Neural progenitor cell (in vitro differentiated cells): ENCODE measurements around the gene ZBTB37. TPM values are rescaled to one million over a fixed set of nuclear protein-coding genes. Genes with fewer than 3 reads are reported as not detected.

Experiments
- DNase-seq: peaks from one replicate; pipeline ENCODE4 v3.0.0-alpha.2; 2016; ENCODE audit warnings: low spot score
- H2AFZ ChIP-seq: fragments of 200-600 bp; sonication (generic); replicated peaks from 2 replicates; pipeline ENCODE4 v1.6.1; 2016; ENCODE audit warnings: antibody characterized with exemption
- H3F3A ChIP-seq: fragments of 200-600 bp; sonication (generic); 2 replicates; pipeline ENCODE4 v1.6.1; 2016; ENCODE audit warnings: antibody characterized with exemption, low read depth
- H3K27ac ChIP-seq: fragments of 200-600 bp; sonication (generic); 2 replicates; pipeline ENCODE4 v1.5.1; 2016; ENCODE audit warnings: mild to moderate bottlenecking
- H3K27me3 ChIP-seq: fragments of 200-600 bp; sonication (generic); 2 replicates; pipeline ENCODE4 v1.6.1; 2016; ENCODE audit warnings: mild to moderate bottlenecking, moderate library complexity
- H3K36me3 ChIP-seq: fragments of 200-600 bp; sonication (generic); 2 replicates; pipeline ENCODE4 v1.5.1; 2016
- H3K4me1 ChIP-seq: fragments of 200-600 bp; sonication (generic); 2 replicates; pipeline ENCODE4 v1.6.1; 2016; ENCODE audit warnings: mixed run types
- H3K4me2 ChIP-seq: fragments of 200-600 bp; sonication (generic); 2 replicates; pipeline ENCODE4 v1.6.1; 2016
- H3K4me3 ChIP-seq: fragments of 200-600 bp; sonication (generic); 2 replicates; pipeline ENCODE4 v1.5.1; 2016
- H3K79me2 ChIP-seq: fragments of 200-600 bp; sonication (generic); 2 replicates; pipeline ENCODE4 v1.6.1; 2016; ENCODE audit warnings: low read depth
- H3K9ac ChIP-seq: fragments of 200-600 bp; sonication (generic); 2 replicates; pipeline ENCODE4 v1.6.1; 2016
- H3K9me3 ChIP-seq: fragments of 200-600 bp; sonication (generic); 2 replicates; pipeline ENCODE4 v1.5.1; 2016; ENCODE audit warnings: low read depth
- H4K20me1 ChIP-seq: fragments of 200-600 bp; sonication (generic); 2 replicates; pipeline ENCODE4 v1.6.1; 2016; ENCODE audit warnings: low read depth
- H3K27ac Mint-ChIP-seq: 3 replicates; pipeline ENCODE4 v1.8.0; 2021; ENCODE audit warnings: mixed read lengths
- H3K27me3 Mint-ChIP-seq: 2 replicates; pipeline ENCODE4 v1.8.0; 2022; ENCODE audit warnings: low read depth, mild to moderate bottlenecking, inconsistent platforms, moderate library complexity, mixed read lengths; ENCODE audit not compliant: insufficient read depth
- H3K36me3 Mint-ChIP-seq: 3 replicates; pipeline ENCODE4 v1.8.0; 2021; ENCODE audit warnings: mixed read lengths
- H3K4me1 Mint-ChIP-seq: 3 replicates; pipeline ENCODE4 v1.8.0; 2021; ENCODE audit warnings: mixed read lengths
- H3K4me3 Mint-ChIP-seq: 3 replicates; pipeline ENCODE4 v1.8.0; 2021; ENCODE audit warnings: mild to moderate bottlenecking, moderate library complexity, mixed read lengths
- H3K9me3 Mint-ChIP-seq: 3 replicates; pipeline ENCODE4 v1.8.0; 2020; ENCODE audit warnings: mixed read lengths
- EZH2 ChIP-seq: fragments of 200-600 bp; sonication (generic); IDR thresholded peaks from 2 replicates; pipeline ENCODE4 v1.6.1; 2017; ENCODE audit warnings: antibody characterized with exemption, mild to moderate bottlenecking, moderate library complexity
- EZH2phosphoT487 ChIP-seq: fragments of 200-600 bp; sonication (generic); IDR thresholded peaks from 2 replicates; pipeline ENCODE4 v1.6.1; 2017; ENCODE audit warnings: antibody characterized with exemption
- total RNA-seq: library from RNA; depleted of rRNA; stranded (reverse); fragments of >200 nt; gene quantifications from 2 replicates; pipeline ENCODE4 v1.2.3, GENCODE V29; 2015; ENCODE audit warnings: low replicate concordance
- TF ChIP-seq, protein P1 (sequence below): fragments of 200-600 bp; sonication (generic); IDR thresholded peaks from 2 replicates; pipeline ENCODE4 v1.5.1; 2017; ENCODE audit warnings: antibody characterized with exemption, mild to moderate bottlenecking

Gene ZBTB37
- total RNA-seq, 1 donor from 2014 or later, result 19.4 TPM

DNA sequence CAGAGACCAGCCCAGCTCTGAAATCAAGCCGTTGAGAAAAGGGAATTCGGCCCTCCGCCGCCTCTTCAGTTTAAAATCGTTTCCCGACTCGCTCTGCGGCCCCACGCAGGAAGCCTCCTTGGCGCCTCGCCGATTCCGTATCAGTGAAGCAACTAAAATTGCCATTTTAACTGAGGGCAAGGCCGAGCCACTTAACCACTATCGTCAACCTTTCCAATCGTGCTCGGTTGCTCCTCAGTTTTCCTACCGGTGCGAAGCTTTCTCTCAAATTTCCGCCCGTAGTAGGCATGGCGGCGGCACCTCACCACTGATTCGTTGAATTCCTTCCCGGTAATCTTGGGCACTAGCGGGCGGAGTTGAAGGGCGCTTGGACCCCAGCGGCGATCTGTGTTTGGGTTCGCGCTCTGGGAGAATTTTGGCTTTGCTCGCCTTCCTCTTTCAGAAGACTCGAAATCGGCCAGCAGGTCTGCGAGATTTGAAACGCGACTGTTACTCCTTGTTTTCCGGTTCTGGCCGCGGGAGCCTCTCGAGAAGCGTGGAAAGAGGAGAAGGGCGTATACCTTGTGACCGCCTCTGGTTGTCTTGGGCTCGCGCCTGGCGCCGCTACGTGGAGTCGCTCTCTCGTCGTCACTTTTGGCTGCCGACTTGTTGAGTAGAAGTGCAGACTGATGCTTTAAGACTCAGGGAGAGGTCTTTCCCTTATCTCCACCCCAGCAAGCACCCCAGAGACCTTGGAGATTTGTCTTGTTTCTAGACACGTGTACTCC lies 43.7 kb upstream of the ZBTB37 start, which contains the start of the genes CENPL and DARS2:
TSS of gene CENPL (minus strand) at position 569 of the 767 bp plus-strand sequence. CDS start 13,584 bp downstream, outside the sequence.
TSS of gene DARS2 (plus strand) at position 359 of the 767 bp plus-strand sequence. CDS start 557 bp downstream, outside the sequence.
- peaks cover 7% of the 10 kb centered on the region for H3K27me3 Mint-ChIP-seq
- H3K9me3 Mint-ChIP-seq, result no peaks in the 10 kb centered on the region
- peaks cover 13% of the 10 kb centered on the region for H3K36me3 Mint-ChIP-seq

GRCh38 chr1:173827611-173828010 lies 40.6 kb upstream of the ZBTB37 start:
- Histone ChIP-seq H3K79me2 (peaks cover 46% of the 10 kb centered on the region), H3K27ac (no peak overlapping the region), H3K4me1 (peaks cover 13% of the 10 kb centered on the region), H3K9me3 (no peaks in the 10 kb centered on the region), H3K27me3 (no peaks in the 10 kb centered on the region), H3F3A (peaks cover 17% of the 10 kb centered on the region), H3K4me2 (peak overlapping the region; percentile 26), H3K9ac (no peak overlapping the region), H3K4me3 (no peak overlapping the region), H3K36me3 (peaks cover 7% of the 10 kb centered on the region), H2AFZ (no peak overlapping the region), H4K20me1 (no peaks in the 10 kb centered on the region)
- Mint-ChIP-seq H3K4me1 (peaks cover 25% of the 10 kb centered on the region), H3K4me3 (no peak overlapping the region), H3K27me3 (peaks cover 7% of the 10 kb centered on the region), H3K27ac (peak overlapping the region; percentile 60), H3K9me3 (no peaks in the 10 kb centered on the region), H3K36me3 (peaks cover 10% of the 10 kb centered on the region)
- TF ChIP-seq EZH2 (no peak), EZH2phosphoT487 (no peak)
- TF ChIP-seq, protein P1, sequence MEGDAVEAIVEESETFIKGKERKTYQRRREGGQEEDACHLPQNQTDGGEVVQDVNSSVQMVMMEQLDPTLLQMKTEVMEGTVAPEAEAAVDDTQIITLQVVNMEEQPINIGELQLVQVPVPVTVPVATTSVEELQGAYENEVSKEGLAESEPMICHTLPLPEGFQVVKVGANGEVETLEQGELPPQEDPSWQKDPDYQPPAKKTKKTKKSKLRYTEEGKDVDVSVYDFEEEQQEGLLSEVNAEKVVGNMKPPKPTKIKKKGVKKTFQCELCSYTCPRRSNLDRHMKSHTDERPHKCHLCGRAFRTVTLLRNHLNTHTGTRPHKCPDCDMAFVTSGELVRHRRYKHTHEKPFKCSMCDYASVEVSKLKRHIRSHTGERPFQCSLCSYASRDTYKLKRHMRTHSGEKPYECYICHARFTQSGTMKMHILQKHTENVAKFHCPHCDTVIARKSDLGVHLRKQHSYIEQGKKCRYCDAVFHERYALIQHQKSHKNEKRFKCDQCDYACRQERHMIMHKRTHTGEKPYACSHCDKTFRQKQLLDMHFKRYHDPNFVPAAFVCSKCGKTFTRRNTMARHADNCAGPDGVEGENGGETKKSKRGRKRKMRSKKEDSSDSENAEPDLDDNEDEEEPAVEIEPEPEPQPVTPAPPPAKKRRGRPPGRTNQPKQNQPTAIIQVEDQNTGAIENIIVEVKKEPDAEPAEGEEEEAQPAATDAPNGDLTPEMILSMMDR, result no peak
- DNase-seq, result no peak

More for the DNA sequence above, 43.7 kb upstream of the ZBTB37 start, which contains the start of the genes CENPL and DARS2:
- H3K4me1 Mint-ChIP-seq, result peaks cover 31% of the 10 kb centered on the region
- Histone ChIP-seq H3F3A (peaks cover 17% of the 10 kb centered on the region), H3K79me2 (peaks cover 77% of the 10 kb centered on the region), H3K27ac (peak within 1 kb of the TSS; percentile 86), H3K4me3 (peak within 1 kb of the TSS; percentile 87), H3K4me2 (peak within 1 kb of the TSS; percentile 99), H3K9me3 (no peaks in the 10 kb centered on the region), H4K20me1 (no peaks in the 10 kb centered on the region), H3K9ac (peak within 1 kb of the TSS; percentile 73), H3K4me1 (peaks cover 17% of the 10 kb centered on the region), H2AFZ (peak within 1 kb of the TSS; percentile 80), H3K27me3 (no peaks in the 10 kb centered on the region), H3K36me3 (peaks cover 16% of the 10 kb centered on the region)
- peak within 1 kb of the TSS; percentile 96 for H3K4me3 Mint-ChIP-seq
- DNase-seq, result peak; percentile 97
- TF ChIP-seq EZH2phosphoT487 (no peak), EZH2 (no peak)
- TF ChIP-seq, protein P1, result no peak
- peak within 1 kb of the TSS; percentile 98 for H3K27ac Mint-ChIP-seq

DNA sequence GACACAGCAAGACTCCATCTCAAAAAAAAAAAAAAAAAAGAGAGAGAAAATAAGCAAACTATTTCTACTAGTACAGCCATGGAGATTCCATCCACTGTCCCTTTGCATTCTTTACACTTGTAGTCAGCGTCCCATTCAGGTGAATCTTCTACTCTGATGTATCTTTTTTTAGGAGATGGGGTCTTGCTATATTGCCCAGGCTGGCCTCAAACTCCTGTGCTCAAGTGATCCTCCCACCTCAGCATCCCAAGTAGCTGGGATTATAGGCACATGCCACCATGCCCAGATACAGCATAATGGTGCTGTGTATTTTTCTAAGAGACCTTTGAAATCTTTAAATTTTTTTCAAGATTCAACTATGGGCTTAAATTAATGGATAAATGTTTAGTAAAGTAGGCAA lies 35.4 kb upstream of the ZBTB37 start:
- TF ChIP-seq EZH2, result no peak
- TF ChIP-seq, protein P1, result no peak
- TF ChIP-seq EZH2phosphoT487, result no peak
- H3F3A ChIP-seq, result no peaks in the 10 kb centered on the region
- H4K20me1 ChIP-seq, result no peaks in the 10 kb centered on the region
- Mint-ChIP-seq H3K9me3 (no peaks in the 10 kb centered on the region), H3K4me3 (no peak overlapping the region), H3K36me3 (peaks cover 16% of the 10 kb centered on the region), H3K27ac (no peak overlapping the region), H3K27me3 (no peaks in the 10 kb centered on the region), H3K4me1 (peaks cover 3% of the 10 kb centered on the region)
- H3K27ac ChIP-seq, result no peak overlapping the region
- H3K9ac ChIP-seq, result no peak overlapping the region
- H3K4me1 ChIP-seq, result peaks cover 4% of the 10 kb centered on the region
- H3K4me3 ChIP-seq, result no peak overlapping the region
- DNase-seq, result no peak
- H3K9me3 ChIP-seq, result no peaks in the 10 kb centered on the region
- H3K79me2 ChIP-seq, result peaks cover 6% of the 10 kb centered on the region
- no peak overlapping the region for H2AFZ ChIP-seq
- H3K4me2 ChIP-seq, result no peak overlapping the region
- no peaks in the 10 kb centered on the region for H3K27me3 ChIP-seq
- peaks cover 20% of the 10 kb centered on the region for H3K36me3 ChIP-seq
